Heart right ventricle (tissue), 16 donors: ENCODE measurements around the gene AATF. TPM values are rescaled to one million over a fixed set of nuclear protein-coding genes. Genes with fewer than 3 reads are reported as not detected.

ENCODE experiments used
- ATAC-seq, 8 donors: fragments of 200-7000 bp; cut with Tn5 transposase; one replicate each; pipeline ENCODE4 v1.9.1; 2020; ENCODE audit warnings: mild to moderate bottlenecking in 8 of 8, moderate library complexity in 8 of 8, moderate number of reproducible peaks in 1 of 8
- DNase-seq, 2 donors: peaks; one replicate each; pipeline ENCODE4 v3.0.0-alpha.2; 2020
- H3K27ac ChIP-seq, 10 donors: fragments of 200-600 bp; sonication (generic) in 2 of 10; one replicate each; pipeline versions ENCODE4 v1.5.0 to v1.8.0; 2020 to 2022; ENCODE audit warnings: mild to moderate bottlenecking in 3 of 10
- H3K27me3 ChIP-seq, 7 donors: fragments of 200-600 bp; one replicate each; pipeline ENCODE4 v1.8.0; 2021 to 2022; ENCODE audit warnings: mild to moderate bottlenecking in 2 of 7
- H3K36me3 ChIP-seq, 9 donors: fragments of 200-600 bp; sonication (generic) in 1 of 9; one replicate each; pipeline versions ENCODE4 v1.5.0 to v1.8.0; 2020 to 2022; ENCODE audit warnings: mild to moderate bottlenecking in 2 of 9
- H3K4me1 ChIP-seq, 9 donors: fragments of 200-600 bp; sonication (generic) in 1 of 9; one replicate each; pipeline versions ENCODE4 v1.5.0 to v1.8.0; 2020 to 2022; ENCODE audit warnings: mild to moderate bottlenecking in 4 of 9
- H3K4me3 ChIP-seq, 10 donors: fragments of 200-600 bp; sonication (generic) in 2 of 10; one replicate each; pipeline versions ENCODE4 v1.5.0 to v1.8.0; 2020 to 2022; ENCODE audit warnings: mild to moderate bottlenecking in 7 of 10, moderate library complexity in 2 of 10
- H3K9me3 ChIP-seq, 11 donors: fragments of 200-600 bp in 10 of 11; sonication (generic) in 2 of 11; one replicate each; pipeline versions ENCODE4 v1.5.0 to v1.8.0; 2013 to 2022; ENCODE audit warnings: mild to moderate bottlenecking in 2 of 11, control low read depth in 1 of 11, moderate library complexity in 1 of 11
- WGBS, 2 donors: extraction: QIAGEN DNeasy Blood & Tissue Kit; methylation state at CpG; one replicate each; pipeline ENCODE4 v1.1.7; 2013; ENCODE audit warnings: inconsistent platforms in 1 of 2; 5-methylcytosine and 5-hydroxymethylcytosine counted together
- intact Hi-C, 10 donors: fragments of 100-400 bp; cut with DNase I; formaldehyde crosslinking; loops; one replicate each; pipeline versions ENCODE4 v1.11.1 to v1.14.2; 2022
- polyA plus RNA-seq, 2 donors: library from polyadenylated mRNA; stranded (reverse); fragments of 200-250 nt; gene quantifications; one replicate each; pipeline ENCODE4 v1.2.3, GENCODE V29; 2013
- total RNA-seq, 10 donors: library from RNA; stranded (reverse); fragmentation: NEBNext Ultra II Directional in 3 of 10; extraction: Animal tissue kit (Norgen Biotek cat#: 25700) in 3 of 10; gene quantifications; one replicate each; pipeline versions ENCODE4 v1.2.1 to v1.2.4, GENCODE V29; 2021 to 2023
- TF ChIP-seq, protein P1 (sequence below), 9 donors: fragments of 200-600 bp; sonication (generic) in 2 of 9; IDR thresholded peaks; one replicate each; pipeline versions ENCODE4 v1.5.0 to v1.8.0; 2021 to 2022; ENCODE audit warnings: antibody characterized with exemption in 9 of 9, mild to moderate bottlenecking in 5 of 9, moderate library complexity in 1 of 9
- donor health status: Arrhythmogenic right ventricular cardiomyopathy.
- donor health status: ischemic (EF 13 %, LVEDD 7.1; RV severe dilation, severe dysfunction).
- donor health status: healthy with polysubstance abuse.
- donor health status: DM: no; HTN: yes; CAD: no.
- donor health status: DM: no; HTN: no; CAD: no.
- donor health status: ischemic (EF 25% LVEDD 6.9; RV normal size, moderate dysfunction).
- donor health status: ischemic (EF 25% LVEDD 5.7; RV mildly dilated, moderate dysfunction).
- donor health status: healthy.
- donor health status: DM: yes; HTN: yes; CAD: no.
- donor health status: Ischemic cardiomyopathy.
- donor health status: ischemic (EF 35%, LVEDD 5.7; RV mildly dilated, moderate dysfunction).
- donor health status: nonischemic (EF 11% LVEDD 7.7; RV severe dilation, severe dysfunction).
- donor health status: DM: yes; HTN: yes; CAD: no.
- donor health status: PGD.
- donor health status: ischemic (EF 29% LVEDD 5.4; RV normal size, mild dysfunction).
- donor health status: nonischemic (EF 23%, LVEDD 6.1; RV moderate dilation, normal function).

Gene AATF
- total and polyA plus RNA-seq, 12 donors = 19.9 to 35.5 (median 26.0) TPM

DNA sequence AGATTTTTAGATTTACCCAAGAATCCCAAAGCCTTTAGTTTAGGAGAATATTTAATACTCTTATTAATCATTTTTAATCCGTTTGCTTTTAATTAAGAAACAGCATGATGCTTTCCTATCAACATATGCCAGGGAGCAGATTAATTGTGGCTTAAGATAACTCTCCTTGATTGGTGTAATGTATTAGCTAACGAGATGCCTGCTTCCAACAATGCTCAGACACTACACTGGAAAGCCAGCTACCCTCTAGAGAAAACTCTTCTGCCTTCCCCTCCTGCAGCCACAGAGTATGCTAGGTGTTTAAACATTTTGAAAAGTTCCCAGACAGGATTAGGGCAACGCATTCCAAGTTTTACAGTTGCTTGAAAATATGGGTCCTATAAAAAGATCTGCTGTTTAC lies 142.2 kb downstream of the AATF start:
- peaks cover 0 to 89% (median 5%) of the 10 kb centered on the region in 9 donors for H3K36me3 ChIP-seq
- DNase-seq (no peak), ATAC-seq (no peak)
- TF ChIP-seq, protein P1, sequence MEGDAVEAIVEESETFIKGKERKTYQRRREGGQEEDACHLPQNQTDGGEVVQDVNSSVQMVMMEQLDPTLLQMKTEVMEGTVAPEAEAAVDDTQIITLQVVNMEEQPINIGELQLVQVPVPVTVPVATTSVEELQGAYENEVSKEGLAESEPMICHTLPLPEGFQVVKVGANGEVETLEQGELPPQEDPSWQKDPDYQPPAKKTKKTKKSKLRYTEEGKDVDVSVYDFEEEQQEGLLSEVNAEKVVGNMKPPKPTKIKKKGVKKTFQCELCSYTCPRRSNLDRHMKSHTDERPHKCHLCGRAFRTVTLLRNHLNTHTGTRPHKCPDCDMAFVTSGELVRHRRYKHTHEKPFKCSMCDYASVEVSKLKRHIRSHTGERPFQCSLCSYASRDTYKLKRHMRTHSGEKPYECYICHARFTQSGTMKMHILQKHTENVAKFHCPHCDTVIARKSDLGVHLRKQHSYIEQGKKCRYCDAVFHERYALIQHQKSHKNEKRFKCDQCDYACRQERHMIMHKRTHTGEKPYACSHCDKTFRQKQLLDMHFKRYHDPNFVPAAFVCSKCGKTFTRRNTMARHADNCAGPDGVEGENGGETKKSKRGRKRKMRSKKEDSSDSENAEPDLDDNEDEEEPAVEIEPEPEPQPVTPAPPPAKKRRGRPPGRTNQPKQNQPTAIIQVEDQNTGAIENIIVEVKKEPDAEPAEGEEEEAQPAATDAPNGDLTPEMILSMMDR (IDR thresholded peaks at IDR 0.05) = no peak
- intact Hi-C loops = no loop called here
- H3K4me1 ChIP-seq = peaks cover 0 to 21% (median 0%) of the 10 kb centered on the region in 9 donors
- no peaks in the 10 kb centered on the region for H3K27me3 ChIP-seq
- peak overlapping the region in 1 of 10 donors; percentile 82 for H3K27ac ChIP-seq
- H3K9me3 ChIP-seq = no peaks in the 10 kb centered on the region
- no peak overlapping the region for H3K4me3 ChIP-seq
- 91% methylated on average over 3 of the region's 3 CpGs for WGBS, 2 donors

DNA sequence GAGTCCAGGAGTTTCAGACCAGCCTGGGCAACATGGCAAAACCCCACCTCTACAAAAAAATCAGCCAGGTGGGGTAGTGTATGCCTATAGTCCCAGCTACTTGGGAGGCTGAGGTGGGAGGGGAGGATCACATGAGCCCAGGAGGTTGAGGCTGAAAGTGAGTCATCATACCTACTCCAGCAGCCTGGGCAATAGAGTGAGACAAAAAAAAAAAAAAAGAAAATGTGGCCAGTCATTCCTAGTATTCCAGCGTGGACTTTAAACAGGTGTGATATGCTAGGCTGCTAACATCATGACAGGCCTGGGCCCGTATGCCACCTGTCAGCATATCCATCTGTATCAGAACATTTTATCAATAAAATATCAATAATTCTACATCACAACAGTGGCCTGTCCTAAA lies 143.3 kb downstream of the AATF start:
- H3K36me3 ChIP-seq = peaks cover 0 to 89% (median 14%) of the 10 kb centered on the region in 9 donors
- no peak overlapping the region for H3K4me3 ChIP-seq
- no peak overlapping the region for H3K27ac ChIP-seq
- WGBS, 2 donors = 86 to 97% methylated on average over 2 of the region's 2 CpGs
- ATAC-seq (no peak), DNase-seq (no peak)
- H3K4me1 ChIP-seq = peaks cover 0 to 21% (median 0%) of the 10 kb centered on the region in 9 donors
- no peaks in the 10 kb centered on the region for H3K27me3 ChIP-seq
- intact Hi-C loops = no loop called here
- TF ChIP-seq, protein P1 (IDR thresholded peaks at IDR 0.05) = no peak
- H3K9me3 ChIP-seq = no peaks in the 10 kb centered on the region

DNA sequence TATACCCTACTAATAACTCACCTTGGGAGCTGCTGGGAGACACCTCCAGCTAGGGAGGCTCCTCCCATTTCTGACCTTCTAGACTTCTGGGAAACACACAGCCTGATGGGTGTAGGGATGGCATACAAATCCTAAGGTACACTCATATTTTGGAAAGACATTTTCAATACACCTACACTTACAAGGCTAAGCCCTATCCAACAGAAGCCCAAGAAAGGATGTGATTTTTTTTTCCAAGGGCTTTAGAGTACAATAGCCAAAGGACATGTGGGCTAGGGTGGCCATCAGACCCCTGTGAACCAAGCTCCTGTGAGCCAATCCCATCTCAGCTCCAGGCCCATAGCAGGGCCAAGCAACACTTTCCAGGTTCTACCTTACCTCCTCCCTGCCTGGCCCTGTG lies 143.9 kb downstream of the AATF start:
- Histone ChIP-seq H3K4me1 (peaks cover 0 to 21% (median 0%) of the 10 kb centered on the region in 9 donors), H3K4me3 (no peak overlapping the region), H3K27me3 (no peaks in the 10 kb centered on the region), H3K9me3 (no peaks in the 10 kb centered on the region), H3K27ac (no peak overlapping the region), H3K36me3 (peaks cover 0 to 90% (median 14%) of the 10 kb centered on the region in 9 donors)
- DNase-seq (no peak), ATAC-seq (no peak)
- intact Hi-C loops = no loop called here
- TF ChIP-seq, protein P1 (IDR thresholded peaks at IDR 0.05) = no peak

DNA sequence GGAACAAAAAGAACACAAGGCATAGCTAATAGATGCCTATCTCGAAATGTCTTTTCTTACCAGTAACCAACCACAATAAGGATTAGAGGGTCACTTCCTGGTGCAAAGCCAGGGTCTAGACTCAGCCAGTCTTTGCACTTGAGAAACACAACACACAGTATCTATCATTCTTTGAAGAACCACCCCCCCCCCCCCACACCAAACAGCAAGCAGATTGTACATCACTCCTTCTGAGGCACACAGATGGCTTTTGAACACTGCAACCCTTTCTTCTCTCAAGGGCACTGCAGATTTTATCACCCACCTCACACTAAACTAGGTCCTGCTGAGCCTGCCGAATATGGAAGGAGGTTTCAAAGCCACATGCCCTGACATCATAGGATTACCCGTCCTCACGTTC lies 145.6 kb downstream of the AATF start:
- TF ChIP-seq, protein P1 (IDR thresholded peaks at IDR 0.05) = no peak
- Histone ChIP-seq H3K4me1 (peaks cover 0 to 13% (median 0%) of the 10 kb centered on the region in 9 donors), H3K27me3 (no peaks in the 10 kb centered on the region), H3K27ac (no peak overlapping the region), H3K4me3 (no peak overlapping the region), H3K36me3 (peaks cover 0 to 81% (median 14%) of the 10 kb centered on the region in 9 donors), H3K9me3 (no peaks in the 10 kb centered on the region)
- ATAC-seq (no peak), DNase-seq (no peak)
- 72 to 79% methylated on average over 4 of the region's 4 CpGs for WGBS, 2 donors
- intact Hi-C loops = no loop called here
